Glomerular visceral epithelial cell (primary cell): ENCODE data around the gene HSBP1L1.
A peak's percentile ranks its signal among the peaks of the same experiment; 100 is the strongest.

Experiments used
- DNase-seq: peaks from one replicate; pipeline ENCODE4 v3.0.0-alpha.2; 2016; ENCODE audit errors: extremely low spot score

Gene HSBP1L1

DNA sequence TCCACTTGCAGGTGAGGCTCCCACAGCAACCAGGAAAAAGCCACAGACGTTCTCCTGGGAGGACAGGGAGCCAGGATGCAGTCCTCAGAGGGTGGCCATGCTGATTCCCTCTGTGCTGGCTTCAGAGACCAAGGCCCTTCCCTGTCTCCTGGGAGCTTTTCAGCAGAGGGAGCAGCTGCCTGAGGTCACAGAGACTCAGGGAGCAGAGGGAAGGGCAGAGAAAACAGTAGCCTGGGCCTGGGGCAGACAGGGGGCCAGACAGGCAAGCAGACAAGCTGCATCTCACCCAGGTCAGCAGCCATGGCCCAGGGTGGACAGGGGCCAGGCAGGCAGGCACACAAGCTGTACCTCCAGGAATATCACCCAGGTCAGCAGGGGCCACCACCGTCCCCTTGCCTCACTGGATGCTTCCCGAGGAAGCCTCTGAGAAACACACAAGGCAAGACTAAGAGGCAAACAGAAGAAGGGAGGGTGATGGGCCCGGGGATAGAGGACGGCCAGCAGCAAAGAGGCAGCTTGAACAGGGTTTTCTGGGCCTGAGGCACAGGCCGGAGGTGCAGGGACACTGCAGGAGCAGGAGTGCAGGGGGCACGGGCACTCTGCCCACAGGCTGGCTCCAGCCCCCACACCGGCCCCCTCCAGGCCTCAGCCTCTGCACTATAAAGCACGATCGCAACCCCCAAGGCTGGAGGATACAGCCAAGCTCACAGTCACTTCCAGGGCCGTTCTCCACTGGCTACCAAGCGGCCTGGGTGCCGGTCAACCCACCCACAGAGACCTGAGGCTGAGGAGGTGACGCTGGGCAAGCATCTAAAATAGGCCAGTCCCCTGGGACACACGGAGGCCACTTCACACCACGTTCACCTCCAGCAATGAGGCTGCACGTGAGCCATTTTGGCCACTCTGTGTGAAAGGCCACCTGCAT, 19.1 kb upstream of the HSBP1L1 start:
- DNase-seq: no peak

DNA sequence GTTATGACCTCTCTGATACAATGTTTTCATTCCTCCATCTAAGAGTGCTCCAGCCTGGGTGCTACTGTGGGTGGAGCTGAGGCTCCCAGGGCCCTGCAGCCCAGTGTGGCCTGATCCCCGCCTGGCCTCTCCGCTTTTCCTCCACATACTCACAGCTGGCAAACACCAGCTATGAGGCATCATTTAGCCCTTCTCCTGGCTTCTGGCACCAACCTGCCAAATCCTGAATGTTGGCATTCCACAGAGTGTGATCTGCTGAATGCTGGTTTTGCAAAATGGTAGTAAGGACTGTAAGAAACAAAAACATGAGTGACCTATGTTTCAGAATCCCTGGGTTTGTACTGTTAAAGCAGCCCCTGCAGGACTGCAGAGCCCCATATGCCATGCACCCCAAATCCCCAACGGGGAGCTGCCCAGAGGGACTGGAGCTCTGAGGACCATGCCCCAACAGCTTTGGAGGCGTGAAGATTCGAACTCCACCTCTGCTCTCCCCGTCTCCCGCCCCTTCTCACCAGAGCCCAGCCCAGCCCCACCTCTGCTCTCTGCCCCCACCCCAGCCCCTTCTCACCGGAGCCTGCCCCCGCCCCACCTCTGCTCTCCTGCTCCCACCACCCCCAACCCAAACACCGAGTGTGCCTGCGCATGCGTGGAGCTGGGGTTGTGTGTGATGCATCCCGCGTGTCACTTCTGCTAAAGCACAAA, 17.2 kb upstream of the HSBP1L1 start:
- DNase-seq: no peak

DNA sequence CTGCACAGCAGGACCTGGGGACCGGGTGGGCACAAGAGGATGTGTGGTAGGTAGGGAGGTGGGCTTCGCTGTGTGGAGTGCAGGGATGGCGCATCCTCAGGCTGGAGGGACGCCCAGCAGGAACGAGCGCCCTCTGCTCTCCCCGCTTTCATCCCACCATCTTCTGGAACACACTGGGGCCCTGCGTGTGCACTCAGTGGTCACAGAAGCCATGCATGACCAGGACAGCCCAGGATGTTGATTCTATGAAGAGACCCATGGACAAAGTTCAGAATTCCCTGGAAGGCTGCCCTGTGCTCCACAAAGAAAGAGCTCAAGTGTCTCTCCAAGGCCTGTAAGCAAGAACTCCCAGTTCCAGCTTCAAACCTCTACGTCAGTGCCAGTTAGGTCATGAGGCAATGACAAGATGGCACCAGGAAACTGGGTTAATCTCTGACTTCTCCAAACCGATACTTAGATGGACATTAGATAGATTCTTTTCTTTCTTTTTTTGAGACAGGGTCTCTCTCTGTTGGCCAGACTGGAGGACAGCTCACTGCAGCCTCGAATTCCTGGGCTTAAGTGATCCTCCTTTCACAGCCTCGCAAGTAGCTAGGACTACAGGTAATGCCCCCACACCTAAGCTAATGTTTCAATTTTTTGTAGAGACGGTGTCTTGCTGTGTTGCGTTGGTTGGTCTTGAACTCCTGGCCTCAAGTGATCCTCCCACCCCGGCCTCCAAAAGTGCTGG, 16.4 kb upstream of the HSBP1L1 start:
- DNase-seq: no peak

DNA sequence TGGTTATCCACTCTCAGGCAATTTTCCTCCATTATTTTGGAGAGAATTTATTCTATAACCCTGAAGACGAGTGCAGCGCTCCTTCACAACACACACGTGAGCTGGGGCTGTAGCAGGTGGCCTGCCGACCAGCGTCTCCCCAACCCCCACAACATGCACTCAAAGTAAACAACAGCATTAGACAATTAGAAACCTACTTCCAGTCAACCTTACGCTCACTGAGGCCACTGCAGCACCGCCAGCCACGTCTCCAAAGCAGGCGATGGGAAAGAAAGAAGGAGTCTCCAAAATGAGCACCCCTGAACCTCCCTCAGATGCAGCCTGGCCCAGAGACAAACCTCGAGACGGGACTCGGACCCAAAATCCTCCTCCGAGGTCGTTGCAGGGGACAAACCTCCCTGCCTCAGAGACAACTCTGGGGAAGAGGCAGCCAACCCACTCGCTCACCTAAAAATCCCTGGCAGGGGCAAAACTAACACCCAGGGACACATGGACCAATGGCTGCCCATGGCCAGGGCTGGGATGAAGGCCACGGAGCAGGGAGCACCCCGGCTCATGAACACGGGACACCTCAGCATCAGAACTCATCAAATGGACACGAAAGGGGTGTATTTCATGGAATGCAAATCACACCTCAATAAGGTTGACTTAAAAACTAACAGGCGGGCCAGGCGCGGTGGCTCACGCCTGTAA, 15.6 kb upstream of the HSBP1L1 start:
- DNase-seq: no peak

DNA sequence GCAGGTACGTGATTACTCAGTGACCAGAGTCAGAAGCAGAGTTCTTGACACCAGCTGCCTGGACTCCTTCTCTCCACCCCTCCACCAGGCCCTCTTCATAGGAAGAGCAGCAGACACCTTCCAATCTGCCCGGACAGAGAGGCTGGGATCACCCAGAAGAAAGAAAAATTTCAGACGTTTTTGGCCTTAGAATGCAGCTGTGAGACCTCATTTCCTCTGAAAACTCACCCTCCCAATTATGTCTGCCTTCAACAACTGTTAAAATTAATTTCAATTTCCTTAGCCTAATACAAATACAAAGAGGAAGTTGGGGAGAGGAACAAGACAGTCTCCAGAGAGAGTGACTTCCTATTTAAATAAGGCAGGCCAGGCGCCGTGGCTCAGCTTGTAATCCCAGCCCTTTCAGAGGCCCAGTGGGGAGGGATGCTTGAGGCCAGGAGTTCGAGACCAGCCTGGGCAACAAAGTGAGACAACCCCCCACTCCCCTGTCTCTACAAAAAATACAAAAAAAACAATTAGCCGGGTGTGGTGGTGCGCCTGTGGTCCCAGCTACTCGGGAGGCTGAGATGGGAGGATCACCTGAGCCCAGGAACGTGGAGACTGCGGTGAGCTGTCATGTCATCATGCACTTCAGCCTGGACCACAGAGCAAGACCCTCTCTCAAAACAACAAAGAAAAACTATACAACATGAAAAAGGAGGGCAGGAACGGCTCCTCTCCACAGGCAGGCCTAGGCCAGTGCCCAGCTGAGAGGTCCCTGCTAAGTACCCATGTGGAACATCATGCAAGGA, 14.6 kb upstream of the HSBP1L1 start:
- DNase-seq: no peak

DNA sequence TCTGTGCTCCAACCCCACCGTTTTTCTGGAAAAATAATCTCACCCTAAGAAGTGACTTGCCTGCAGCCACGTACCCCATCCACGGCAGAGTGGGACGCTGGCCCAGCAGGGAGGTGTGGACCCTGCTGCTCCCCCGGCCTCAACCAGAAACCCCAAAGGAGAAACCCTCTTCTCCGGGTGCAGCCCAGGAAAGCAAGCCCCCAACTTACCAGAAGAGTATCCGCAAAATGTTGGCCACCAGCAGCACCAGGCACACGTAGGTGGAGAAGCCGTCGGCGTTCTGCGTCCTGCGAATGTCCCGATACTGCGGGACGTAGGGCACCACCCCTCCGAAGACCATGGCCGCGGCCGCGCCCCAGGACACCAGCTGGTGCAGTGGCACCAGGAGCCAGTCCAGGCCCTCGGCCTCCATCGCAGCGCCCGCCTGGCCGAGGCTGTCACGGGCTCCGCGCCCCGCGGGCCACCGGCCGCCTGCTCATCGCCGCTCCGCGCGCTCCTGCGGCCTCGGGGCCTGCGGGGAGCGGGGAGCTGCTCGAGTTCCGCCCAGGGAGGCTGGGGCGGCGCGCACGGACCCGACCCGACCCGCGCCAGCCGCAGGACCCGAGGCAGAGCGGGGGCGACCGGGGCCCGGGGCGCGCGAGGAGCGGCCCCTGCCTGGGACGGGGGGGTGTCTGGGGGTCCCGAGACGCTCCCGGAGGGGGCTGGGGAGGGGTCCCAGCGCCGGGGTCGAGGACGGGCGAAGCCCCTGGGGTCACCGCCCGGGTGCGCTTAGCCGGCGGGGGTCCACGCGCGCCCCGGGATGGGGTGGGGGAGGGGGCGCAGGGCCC, 13.7 kb upstream of the HSBP1L1 start:
- peak; percentile 30 for DNase-seq

DNA sequence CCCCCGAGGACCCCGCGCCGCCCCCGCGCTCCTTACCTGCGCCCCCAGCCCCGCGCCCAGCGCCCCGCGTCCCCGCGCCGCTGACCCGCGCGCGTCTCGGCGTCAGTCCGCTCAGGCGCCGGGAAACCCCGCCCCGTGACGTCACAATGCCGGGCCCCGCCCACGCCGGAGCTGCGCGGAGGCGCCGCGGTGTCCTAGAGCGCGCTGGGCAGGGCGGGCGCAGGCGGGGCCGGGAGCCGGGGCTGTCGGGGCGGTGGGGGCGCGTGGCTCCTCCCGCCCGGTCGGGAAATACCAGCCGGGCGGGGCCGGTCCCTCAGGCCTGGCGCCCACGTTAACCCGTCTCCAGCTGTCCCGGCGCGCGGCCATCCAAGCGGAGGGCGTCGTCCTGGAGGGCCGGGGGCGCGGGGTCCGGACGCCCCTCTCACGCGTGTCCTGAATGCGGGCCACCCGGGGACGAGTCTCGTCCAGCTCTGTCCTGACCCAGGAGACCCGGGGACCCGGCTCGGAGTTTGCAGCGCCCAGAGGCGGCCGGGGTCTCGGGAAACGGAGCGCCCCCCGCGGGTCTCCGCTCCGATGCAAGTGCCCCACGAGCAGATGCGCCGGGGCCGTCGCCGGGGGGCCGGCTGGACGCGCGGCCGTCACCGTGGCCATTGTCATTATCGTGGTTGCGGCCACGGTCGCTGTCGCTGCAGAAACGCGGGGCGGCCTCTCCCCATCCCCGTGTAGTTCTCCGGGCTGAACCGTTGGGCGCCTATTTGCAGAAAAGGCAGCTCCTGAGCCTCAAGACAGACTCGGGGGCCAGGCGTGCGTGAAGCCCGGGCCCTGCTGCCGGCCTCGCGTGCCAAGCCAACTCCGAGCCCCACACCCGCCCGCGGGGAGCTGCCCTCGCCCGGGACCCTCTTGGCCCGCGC, 12.6 kb upstream of the HSBP1L1 start, which contains the start of gene SLC66A2:
TSS of gene SLC66A2 (minus strand) at position 109 of the 911 bp plus-strand sequence. CDS start 727 bp downstream, outside the sequence.
- DNase-seq: peak; percentile 86

DNA sequence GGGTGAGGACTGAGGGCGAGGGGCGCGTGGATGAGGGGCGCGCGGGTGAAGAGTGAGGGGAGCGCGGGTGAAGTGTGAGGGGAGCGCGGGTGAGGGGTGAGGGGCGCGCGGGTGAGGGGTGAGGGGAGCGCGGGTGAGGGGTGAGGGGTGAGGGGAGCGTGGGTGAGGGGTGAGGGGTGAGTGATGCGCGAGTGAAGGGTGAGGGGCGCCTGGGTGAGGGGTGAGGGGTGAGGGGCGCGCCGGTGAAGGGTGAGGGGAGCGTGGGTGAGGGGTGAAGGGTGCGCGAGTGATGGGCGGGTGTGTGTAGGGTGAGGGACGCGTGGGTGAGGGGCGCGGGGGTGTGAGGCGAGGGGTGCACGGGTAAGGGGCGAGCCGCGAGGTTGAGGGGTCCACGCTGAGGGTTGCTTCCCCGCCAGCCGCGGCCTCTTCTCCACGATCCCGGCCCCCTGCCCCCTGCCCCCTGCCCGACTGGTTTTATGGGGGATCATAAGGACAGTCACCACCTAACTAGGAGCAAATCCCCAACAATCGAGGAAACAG, 11.9 kb upstream of the HSBP1L1 start:
- no peak for DNase-seq

DNA sequence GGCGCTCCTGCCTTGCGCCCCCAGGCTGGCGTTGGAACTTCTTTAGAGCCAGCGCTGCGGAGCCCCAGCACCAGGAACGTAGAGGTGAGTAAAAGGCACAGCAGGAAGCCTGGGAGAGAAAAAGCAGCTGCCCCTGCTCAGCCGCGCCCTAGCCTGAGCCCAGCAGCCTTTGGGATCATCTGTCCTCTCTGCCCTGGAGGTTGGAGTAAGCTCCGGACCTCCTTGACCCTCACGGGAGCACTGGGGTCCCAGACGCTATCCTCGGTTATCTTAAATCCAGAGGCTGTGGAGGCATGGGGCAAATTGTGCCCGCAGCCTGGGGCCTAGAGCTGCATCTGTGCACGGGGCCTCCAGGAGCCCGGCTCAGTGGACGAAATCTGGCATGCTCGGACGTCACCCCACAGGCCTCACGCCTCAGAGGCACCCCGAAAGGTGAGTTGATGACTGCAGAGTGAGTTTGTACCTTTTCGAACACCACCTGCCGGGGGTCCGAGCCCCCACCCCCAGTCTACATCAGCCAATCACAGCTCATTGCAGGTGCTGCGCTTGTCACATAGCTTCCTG, 11.4 kb upstream of the HSBP1L1 start:
- no peak for DNase-seq

DNA sequence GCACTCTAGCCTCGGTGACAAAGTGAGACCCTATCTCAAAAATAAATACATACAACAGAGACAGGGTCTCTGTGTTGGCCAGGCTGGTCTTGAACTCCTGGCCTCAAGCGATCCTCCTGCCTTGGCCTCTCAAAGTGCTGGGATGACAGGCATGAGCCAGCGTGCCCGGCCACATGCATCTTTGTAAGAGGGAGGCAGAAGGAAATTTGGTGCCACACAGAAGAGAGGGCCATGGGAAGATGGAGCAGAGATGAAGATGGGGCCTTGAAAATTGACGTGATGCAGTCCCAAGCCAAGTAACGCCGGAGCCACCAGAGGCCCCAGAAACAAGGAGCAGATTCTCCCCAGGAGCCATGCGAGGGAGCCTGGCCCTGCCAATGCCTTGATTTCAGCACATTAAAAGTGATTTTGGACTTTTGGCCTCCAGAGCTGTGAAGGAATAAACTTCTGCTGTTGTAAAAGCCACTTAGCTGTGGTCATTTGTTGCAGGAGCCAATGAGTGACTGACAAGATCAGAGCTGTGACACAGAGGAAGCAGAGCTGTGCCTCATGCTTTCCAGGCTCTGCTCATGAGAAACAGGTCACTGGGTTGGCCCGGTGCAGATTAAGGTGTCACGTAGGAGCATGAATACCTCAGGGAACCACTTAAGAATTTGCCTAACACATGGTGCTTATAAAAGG, 10.3 kb upstream of the HSBP1L1 start:
- no peak for DNase-seq

DNA sequence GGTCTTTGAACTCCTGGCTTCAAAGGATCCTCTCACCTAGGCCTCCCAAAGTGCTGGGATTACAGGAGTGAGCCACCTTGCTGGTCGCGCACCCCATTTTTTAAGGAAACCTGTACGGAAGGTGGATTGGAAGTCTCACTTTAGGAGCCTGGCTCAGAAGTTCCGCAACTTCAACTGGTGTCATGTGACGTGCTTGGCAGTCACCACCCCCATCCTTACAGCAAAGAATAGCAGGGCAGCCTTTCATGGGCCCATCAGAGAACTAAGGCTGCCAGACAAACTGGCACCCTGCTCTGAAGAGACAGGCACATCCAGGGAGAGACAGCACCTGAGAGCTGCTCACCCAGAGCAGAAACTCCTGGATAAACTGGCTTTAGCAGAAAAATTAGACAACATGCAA, 9.7 kb upstream of the HSBP1L1 start:
- DNase-seq: no peak

DNA sequence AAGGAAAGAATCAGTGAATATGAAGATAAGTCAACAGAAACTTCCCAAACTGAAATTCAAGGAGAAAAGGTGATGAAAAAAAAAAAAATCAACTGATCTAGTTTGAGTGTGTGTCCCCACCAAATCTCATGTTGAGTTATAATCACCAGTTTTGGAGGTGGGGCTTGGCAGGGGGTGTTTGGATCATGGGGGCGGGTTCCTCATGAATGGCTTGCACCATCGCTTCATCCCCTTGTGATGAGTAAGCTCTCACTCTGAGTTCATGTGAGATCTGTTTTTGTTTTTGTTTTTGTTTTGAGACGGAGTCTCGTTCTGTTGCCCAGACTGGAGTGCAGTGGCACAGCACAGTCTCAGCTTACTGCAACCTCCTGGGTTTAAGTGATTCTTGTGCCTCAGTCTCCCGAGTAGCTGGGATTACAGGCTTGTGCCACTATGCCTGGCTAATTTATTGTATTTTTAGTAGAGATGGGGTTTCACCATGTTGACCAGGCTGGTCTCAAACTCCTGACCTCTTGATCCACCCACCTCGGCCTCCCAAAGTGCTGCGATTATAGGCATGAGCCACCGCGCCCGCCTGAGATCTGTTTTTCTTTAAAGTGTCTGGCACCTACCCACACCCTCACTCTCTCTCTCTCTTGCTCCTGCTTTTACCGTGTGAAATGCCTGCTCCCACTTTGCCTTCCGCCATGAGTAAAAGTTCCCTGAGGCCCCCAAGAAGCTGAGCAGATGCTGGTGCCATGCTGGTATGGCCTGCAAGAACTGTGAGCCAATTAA, 9.0 kb upstream of the HSBP1L1 start:
- DNase-seq: no peak

DNA sequence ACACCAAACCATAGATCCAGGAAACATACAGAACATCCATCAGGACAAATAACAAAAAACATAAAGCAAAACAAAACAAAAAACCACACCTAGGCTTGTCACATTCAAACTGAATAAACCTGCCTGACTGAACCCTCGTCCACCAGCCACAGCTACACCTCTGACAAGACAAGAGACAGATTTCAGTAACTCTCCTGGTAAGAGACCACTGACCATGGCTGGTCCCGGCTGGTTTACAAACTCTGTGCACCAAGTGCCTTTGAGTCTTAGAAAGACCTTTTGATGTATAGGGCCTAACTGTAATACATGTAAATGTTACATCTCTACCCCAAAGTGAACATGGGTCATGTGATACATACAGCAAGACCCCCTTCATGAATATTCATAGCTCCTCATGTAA, 8.2 kb upstream of the HSBP1L1 start:
- no peak for DNase-seq

DNA sequence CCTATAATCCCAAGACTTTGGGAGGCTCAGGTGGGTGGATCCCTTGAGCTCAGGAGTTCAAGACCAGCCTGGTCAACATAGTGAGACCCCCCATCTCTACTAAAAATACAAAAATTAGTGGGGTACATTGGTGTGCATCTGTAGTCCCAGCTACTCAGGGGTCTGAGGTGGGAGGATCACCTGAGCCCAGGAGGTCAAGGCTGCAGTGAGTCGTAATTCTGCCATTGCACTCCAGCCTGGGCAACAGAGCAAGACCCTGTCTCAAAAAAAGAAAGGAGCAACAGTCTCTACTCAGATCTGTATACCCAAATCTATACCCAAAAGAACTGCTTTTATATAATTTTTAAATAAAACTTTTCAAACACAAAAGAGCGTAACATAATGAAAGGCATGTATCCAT, 5.5 kb upstream of the HSBP1L1 start:
- no peak for DNase-seq

DNA sequence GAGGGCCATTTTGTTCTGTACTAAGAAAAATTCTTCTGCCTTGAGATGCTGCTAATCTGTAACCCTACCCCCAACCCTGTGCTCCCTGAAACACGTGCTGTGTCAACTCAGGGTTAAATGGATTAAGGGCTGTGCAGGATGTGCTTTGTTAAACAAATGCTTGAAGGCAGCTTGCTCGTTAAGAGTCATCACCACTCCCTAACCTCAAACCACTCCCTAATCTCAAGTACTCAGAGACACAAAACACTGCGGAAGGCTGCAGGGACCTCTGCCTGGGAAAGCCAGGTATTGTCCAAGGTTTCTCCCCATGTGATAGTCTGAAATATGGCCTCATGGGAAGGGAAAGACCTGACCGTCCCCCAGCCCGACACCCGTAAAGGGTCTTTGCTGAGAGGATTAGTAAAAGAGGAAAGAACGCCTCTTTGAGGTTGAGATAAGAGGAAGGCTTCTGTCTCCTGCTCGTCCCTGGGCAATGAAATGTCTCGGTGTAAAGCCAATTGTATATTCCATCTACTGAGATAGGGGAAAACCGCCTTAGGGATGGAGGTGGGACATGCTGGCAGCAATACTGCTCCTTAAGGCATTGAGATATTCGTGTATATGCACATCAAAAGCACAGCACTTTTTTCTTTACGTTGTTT, 4.2 kb upstream of the HSBP1L1 start:
- DNase-seq: peak; percentile 29

DNA sequence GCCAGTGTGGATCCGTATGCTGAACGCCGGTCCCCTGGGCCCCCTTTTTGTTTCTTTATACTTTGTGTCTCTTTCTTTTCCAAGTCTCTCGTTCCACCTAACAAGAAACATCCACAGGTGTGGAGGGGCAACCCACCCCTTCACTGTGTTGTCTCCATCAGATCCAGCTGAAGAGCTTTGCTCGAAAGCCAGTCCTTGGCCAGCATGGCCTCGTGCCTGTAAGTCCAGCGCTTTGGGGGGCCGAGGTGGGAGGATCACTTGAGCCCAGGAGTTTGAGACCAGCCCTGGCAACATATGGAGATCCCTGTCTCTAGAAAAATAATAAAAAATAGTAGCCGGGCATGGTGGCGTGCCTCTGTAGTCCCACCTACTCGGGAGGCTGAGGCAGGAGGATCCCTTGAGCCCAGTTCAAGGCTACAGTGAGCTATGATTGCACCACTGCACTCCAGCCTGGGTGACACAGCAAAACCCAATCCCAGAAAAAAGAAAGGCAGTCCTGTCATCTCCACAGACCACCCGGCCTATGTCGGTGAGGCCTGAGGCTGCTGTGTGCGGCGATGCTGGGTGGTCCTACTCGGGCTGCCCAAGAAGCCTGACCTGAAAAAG, 3.4 kb upstream of the HSBP1L1 start:
- DNase-seq: no peak
